SU-DHL-6 (cell line): ENCODE measurements around the gene VWA7.
"Not testable (repeated sequence)": the region's sequence is repeated elsewhere in the genome, so short reads cannot be mapped to it uniquely, and the experiment has no call there.

Experiments used
- CTCF ChIP-seq: fragments of 200-600 bp; sonication (generic); IDR thresholded peaks from one replicate; pipeline ENCODE4 v1.5.1; 2017; ENCODE audit warnings: antibody characterized with exemption, mild to moderate bottlenecking, low read length, moderate library complexity; ENCODE audit not compliant: insufficient read depth, poor library complexity, severe bottlenecking
- EZH2phosphoT487 ChIP-seq: fragments of 200-600 bp; sonication (generic), shearing (Covaris generic); conservative IDR thresholded peaks from 2 replicates; pipeline ENCODE4 v1.6.1; 2018; ENCODE audit warnings: mild to moderate bottlenecking, antibody characterized with exemption, low read length, moderate library complexity, mixed read lengths

GRCh38 chr6:31820399-31820798 is 43.3 kb upstream of the VWA7 start:
- TF ChIP-seq CTCF, EZH2phosphoT487: not testable (repeated sequence)
